ENCODE results near the gene PRPF19.

- TF ChIP-seq CTCF (IDR thresholded peaks at IDR 0.05): no peak
- no peak for TF ChIP-seq POLR2A (IDR thresholded peaks at IDR 0.05)
Observed at GRCh38 chr11:60905551-60906113, 753 bp downstream of the PRPF19 start.
